Fibroblast of skin of back (primary cell): ENCODE data around the gene GABRD.

ENCODE experiments used
- DNase-seq: peaks from one replicate; pipeline ENCODE4 v3.0.0-alpha.2; 2013

The GABRD gene

GRCh38 chr1:1985375-1986050, 33.6 kb upstream of the GABRD start:
- DNase-seq = no peak

- no peak for DNase-seq
Observed at GRCh38 chr1:1986451-1987141, 32.5 kb upstream of the GABRD start.

- no peak for DNase-seq
Observed at GRCh38 chr1:1987142-1987510, 32.0 kb upstream of the GABRD start.

GRCh38 chr1:1988061-1988945, 30.8 kb upstream of the GABRD start:
- no peak for DNase-seq

GRCh38 chr1:1989102-1989542, 30.0 kb upstream of the GABRD start:
- DNase-seq = no peak

- no peak for DNase-seq
Observed at GRCh38 chr1:1989789-1990188, 29.4 kb upstream of the GABRD start.

GRCh38 chr1:1990222-1990621, 28.9 kb upstream of the GABRD start:
- no peak for DNase-seq

GRCh38 chr1:1994536-1994935, 24.6 kb upstream of the GABRD start:
- no peak for DNase-seq

GRCh38 chr1:1996207-1996651, 22.9 kb upstream of the GABRD start:
- no peak for DNase-seq

GRCh38 chr1:1997576-1997975, 21.6 kb upstream of the GABRD start:
- DNase-seq = no peak

GRCh38 chr1:2000432-2000831, 18.7 kb upstream of the GABRD start:
- DNase-seq = no peak

- no peak for DNase-seq
Observed at GRCh38 chr1:2000850-2001249, 18.3 kb upstream of the GABRD start.

- DNase-seq = no peak
Observed at GRCh38 chr1:2001773-2002411, 17.3 kb upstream of the GABRD start.

- peak; percentile 34 for DNase-seq
Observed at GRCh38 chr1:2003541-2004131, 15.5 kb upstream of the GABRD start, which contains the start of gene CFAP74. CFAP74 (minus strand) TSS chr1:2003786; CDS start chr1:1990956, 12,830 bp downstream.

- no peak for DNase-seq
Observed at GRCh38 chr1:2004856-2005255, 14.3 kb upstream of the GABRD start.

- no peak for DNase-seq
Observed at GRCh38 chr1:2009101-2010053, 9.8 kb upstream of the GABRD start.

GRCh38 chr1:2014181-2014580, 5.0 kb upstream of the GABRD start:
- DNase-seq = no peak

- no peak for DNase-seq
Observed at GRCh38 chr1:2014741-2015735, 4.1 kb upstream of the GABRD start.

GRCh38 chr1:2016123-2016522, 3.0 kb upstream of the GABRD start:
- no peak for DNase-seq
